Measurements from ENCODE around the gene IL21R.

GRCh38 chr16:27492588-27492979 is 90.6 kb downstream of the IL21R start:
- TF ChIP-seq GATA2 (IDR thresholded peaks at IDR 0.05; ENCODE audit: low read depth, low read length), result no peak
- TF ChIP-seq GATA3 (IDR thresholded peaks at IDR 0.05; ENCODE audit: low read depth, low read length), result no peak
